Hepatocyte (in vitro differentiated cells): ENCODE results near the gene KCNIP3.

Source experiments
- EZH2 ChIP-seq: fragments of 200-600 bp; sonication (generic); IDR thresholded peaks from 2 replicates; pipeline ENCODE4 v1.6.1; 2016; ENCODE audit warnings: antibody characterized with exemption, mild to moderate bottlenecking, borderline replicate concordance
- TF ChIP-seq, protein P1 (sequence below): fragments of 200-600 bp; sonication (generic); IDR thresholded peaks from 2 replicates; pipeline ENCODE4 v1.5.1; 2016; ENCODE audit warnings: antibody characterized with exemption, mild to moderate bottlenecking; ENCODE audit not compliant: poor library complexity

GRCh38 chr2:95301186-95301585 is 4.0 kb downstream of the KCNIP3 start:
- TF ChIP-seq, protein P1, sequence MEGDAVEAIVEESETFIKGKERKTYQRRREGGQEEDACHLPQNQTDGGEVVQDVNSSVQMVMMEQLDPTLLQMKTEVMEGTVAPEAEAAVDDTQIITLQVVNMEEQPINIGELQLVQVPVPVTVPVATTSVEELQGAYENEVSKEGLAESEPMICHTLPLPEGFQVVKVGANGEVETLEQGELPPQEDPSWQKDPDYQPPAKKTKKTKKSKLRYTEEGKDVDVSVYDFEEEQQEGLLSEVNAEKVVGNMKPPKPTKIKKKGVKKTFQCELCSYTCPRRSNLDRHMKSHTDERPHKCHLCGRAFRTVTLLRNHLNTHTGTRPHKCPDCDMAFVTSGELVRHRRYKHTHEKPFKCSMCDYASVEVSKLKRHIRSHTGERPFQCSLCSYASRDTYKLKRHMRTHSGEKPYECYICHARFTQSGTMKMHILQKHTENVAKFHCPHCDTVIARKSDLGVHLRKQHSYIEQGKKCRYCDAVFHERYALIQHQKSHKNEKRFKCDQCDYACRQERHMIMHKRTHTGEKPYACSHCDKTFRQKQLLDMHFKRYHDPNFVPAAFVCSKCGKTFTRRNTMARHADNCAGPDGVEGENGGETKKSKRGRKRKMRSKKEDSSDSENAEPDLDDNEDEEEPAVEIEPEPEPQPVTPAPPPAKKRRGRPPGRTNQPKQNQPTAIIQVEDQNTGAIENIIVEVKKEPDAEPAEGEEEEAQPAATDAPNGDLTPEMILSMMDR: no peak
- TF ChIP-seq EZH2: no peak
